ENCODE measurements around the gene GTF2F2. TPM values are rescaled to one million over a fixed set of nuclear protein-coding genes. Genes with fewer than 3 reads are reported as not detected.

GTF2F2 gene
- total RNA-seq, 2 donors from 2014 or later: 15.3 to 21.2 TPM

DNA sequence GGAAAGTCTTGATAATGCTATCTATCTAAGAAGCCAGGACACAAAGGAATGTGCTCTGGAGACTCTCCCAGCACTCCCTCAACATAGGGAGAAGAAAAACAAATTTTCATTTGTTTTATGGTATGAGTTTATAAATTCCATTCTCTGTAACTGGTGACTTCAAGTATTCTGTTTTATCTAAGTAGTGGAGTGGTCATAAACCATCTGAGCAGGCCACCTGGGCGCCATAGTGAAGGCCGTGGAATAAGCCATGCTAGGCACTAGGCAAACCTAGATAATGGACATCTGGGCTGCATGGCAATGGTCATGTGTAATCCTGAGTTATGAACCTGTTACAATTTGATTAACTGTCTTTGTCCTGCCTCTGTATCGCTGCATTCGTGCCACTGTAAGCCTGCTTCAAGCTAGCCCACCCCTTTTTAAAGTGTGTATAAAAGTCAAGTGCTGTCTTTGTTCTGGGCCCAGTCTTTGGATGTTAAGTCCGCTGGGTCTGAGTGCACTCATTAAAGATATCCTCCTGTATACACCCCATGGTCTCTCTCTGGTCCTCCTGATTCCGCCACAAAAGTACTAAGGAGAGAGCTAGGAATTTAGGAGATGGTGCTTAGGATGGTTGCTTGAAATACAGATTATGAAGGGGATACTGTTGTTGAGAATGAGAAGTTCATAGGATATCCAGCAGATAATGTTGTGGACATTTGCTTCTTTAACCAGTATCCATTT is 13.2 kb downstream of the GTF2F2 start:
- no peaks in the 10 kb centered on the region for H3K27me3 ChIP-seq (replicated peaks; ENCODE audit: insufficient read depth)
- WGBS: 96% methylated on average over 6 of the region's 6 CpGs
- H3K4me1 ChIP-seq (replicated peaks): no peaks in the 10 kb centered on the region
- H3K36me3 ChIP-seq: no peaks in the 10 kb centered on the region
- DNase-seq (ENCODE audit: low spot score): no peak
- intact Hi-C loops (cut with DNase I): no loop called here
- H3K9me3 ChIP-seq: no peaks in the 10 kb centered on the region
- TF ChIP-seq POLR2A (IDR thresholded peaks at IDR 0.05) (no peak), POLR2AphosphoS5 (IDR thresholded peaks at IDR 0.05) (no peak)
- TF ChIP-seq, protein P1, sequence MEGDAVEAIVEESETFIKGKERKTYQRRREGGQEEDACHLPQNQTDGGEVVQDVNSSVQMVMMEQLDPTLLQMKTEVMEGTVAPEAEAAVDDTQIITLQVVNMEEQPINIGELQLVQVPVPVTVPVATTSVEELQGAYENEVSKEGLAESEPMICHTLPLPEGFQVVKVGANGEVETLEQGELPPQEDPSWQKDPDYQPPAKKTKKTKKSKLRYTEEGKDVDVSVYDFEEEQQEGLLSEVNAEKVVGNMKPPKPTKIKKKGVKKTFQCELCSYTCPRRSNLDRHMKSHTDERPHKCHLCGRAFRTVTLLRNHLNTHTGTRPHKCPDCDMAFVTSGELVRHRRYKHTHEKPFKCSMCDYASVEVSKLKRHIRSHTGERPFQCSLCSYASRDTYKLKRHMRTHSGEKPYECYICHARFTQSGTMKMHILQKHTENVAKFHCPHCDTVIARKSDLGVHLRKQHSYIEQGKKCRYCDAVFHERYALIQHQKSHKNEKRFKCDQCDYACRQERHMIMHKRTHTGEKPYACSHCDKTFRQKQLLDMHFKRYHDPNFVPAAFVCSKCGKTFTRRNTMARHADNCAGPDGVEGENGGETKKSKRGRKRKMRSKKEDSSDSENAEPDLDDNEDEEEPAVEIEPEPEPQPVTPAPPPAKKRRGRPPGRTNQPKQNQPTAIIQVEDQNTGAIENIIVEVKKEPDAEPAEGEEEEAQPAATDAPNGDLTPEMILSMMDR (IDR thresholded peaks at IDR 0.05): no peak
- no peak overlapping the region for H3K27ac ChIP-seq
- H3K4me3 ChIP-seq: no peak overlapping the region

DNA sequence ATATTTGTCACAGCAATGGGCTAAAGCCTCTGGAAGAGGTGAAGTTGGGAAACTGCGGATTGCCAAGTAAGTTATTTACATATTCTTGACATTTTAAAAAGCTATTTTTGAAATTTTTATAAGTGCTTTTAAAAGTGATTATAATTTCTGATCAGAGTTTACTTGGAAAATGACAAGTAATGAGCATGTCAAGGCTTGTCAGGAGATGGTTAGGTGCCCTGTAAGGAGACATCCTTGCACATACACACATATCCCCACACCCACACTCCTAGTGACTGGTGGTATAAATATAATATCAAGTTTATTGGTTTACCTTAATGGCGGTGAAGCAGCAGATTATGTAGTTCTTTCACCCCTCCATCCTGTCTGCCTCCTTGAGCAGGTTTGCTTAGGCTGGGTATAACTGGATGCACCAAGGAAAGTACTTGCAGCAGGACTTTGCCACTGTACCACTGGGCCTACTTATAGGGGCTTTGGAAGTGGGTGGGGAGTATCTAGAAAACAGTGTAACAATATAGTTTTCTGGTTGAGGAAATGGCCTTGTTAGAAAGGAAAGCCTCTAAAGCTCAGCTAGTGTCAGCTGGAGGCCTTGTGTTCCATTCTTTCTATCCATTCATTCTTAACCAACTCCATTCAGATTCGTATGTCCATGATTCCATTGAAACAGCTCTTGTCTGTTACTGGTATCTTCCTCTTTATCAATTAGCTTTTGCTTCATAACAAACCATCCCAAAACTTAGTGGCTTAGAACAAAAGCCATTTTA is 16.6 kb downstream of the GTF2F2 start:
- WGBS: 71% methylated on average over 3 of the region's 3 CpGs
- H3K9me3 ChIP-seq: no peaks in the 10 kb centered on the region
- no peak overlapping the region for H3K4me3 ChIP-seq
- H3K36me3 ChIP-seq: no peaks in the 10 kb centered on the region
- TF ChIP-seq POLR2AphosphoS5 (IDR thresholded peaks at IDR 0.05): no peak
- TF ChIP-seq, protein P1 (IDR thresholded peaks at IDR 0.05): no peak
- TF ChIP-seq POLR2A (IDR thresholded peaks at IDR 0.05): no peak
- H3K4me1 ChIP-seq (replicated peaks): no peaks in the 10 kb centered on the region
- no peaks in the 10 kb centered on the region for H3K27me3 ChIP-seq (replicated peaks; ENCODE audit: insufficient read depth)
- intact Hi-C loops (cut with DNase I): no loop called here
- no peak for DNase-seq (ENCODE audit: low spot score)
- H3K27ac ChIP-seq: no peak overlapping the region

DNA sequence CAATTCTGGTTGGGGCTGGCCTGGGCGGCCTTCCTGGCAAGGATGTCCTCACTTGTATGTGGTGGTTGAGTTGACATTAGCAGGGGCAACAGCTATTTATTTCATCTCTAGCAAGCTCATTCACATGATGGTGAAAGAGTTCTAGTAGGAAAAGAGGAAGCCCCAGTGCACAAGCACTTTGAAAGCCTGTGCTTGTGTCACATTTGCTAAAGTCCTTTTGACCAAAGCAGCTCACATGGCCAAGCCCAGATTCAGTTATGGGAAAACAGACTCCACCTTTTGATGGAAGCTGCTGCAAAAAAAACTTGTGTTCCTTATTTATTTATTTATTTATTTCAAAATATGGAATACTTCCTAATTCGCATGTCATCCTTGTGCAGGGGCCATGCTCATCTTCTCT is 17.2 kb downstream of the GTF2F2 start:
- no peaks in the 10 kb centered on the region for H3K9me3 ChIP-seq
- H3K27me3 ChIP-seq (replicated peaks; ENCODE audit: insufficient read depth): no peaks in the 10 kb centered on the region
- DNase-seq (ENCODE audit: low spot score): no peak
- no peaks in the 10 kb centered on the region for H3K36me3 ChIP-seq
- intact Hi-C loops (cut with DNase I): no loop called here
- WGBS: 98% methylated on average over 2 of the region's 2 CpGs
- no peaks in the 10 kb centered on the region for H3K4me1 ChIP-seq (replicated peaks)
- no peak overlapping the region for H3K4me3 ChIP-seq
- TF ChIP-seq, protein P1 (IDR thresholded peaks at IDR 0.05): no peak
- no peak for TF ChIP-seq POLR2AphosphoS5 (IDR thresholded peaks at IDR 0.05)
- no peak for TF ChIP-seq POLR2A (IDR thresholded peaks at IDR 0.05)
- no peak overlapping the region for H3K27ac ChIP-seq

DNA sequence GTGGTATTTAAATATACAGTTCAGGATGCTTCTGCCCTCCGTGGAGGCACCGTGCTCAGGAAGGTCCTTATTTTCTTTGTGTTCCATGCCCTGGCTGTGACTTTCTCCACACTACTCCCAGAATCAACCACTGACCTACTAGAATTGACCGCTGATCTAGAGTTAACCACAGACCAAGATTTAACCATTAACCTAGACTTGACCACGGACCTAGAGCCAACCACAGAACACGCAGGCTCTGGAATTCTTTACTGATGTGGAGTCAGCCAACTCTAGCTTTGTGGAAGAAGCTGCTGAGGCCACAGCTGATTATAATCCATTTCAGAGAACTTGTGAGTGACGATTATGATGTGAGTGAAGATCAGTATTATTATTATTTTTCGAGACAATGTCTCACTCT is 18.0 kb downstream of the GTF2F2 start:
- no peaks in the 10 kb centered on the region for H3K4me1 ChIP-seq (replicated peaks)
- no peak for DNase-seq (ENCODE audit: low spot score)
- H3K27me3 ChIP-seq (replicated peaks; ENCODE audit: insufficient read depth): no peaks in the 10 kb centered on the region
- H3K27ac ChIP-seq: no peak overlapping the region
- TF ChIP-seq, protein P1 (IDR thresholded peaks at IDR 0.05): no peak
- TF ChIP-seq POLR2A (IDR thresholded peaks at IDR 0.05) (no peak), POLR2AphosphoS5 (IDR thresholded peaks at IDR 0.05) (no peak)
- no peak overlapping the region for H3K4me3 ChIP-seq
- 93% methylated on average over 7 of the region's 7 CpGs for WGBS
- H3K36me3 ChIP-seq: no peaks in the 10 kb centered on the region
- intact Hi-C loops (cut with DNase I): no loop called here
- H3K9me3 ChIP-seq: no peaks in the 10 kb centered on the region
